Hematopoietic multipotent progenitor cell treated with erythropoietin and hydrocortisone succinate and interleukin-3 and kit ligand, for 15 days (in vitro differentiated cells): ENCODE results near the gene ODAD3.

Experiments
- DNase-seq: peaks from one replicate; pipeline ENCODE4 v3.0.0-alpha.2; 2015; ENCODE audit warnings: low spot score

The ODAD3 gene

DNA sequence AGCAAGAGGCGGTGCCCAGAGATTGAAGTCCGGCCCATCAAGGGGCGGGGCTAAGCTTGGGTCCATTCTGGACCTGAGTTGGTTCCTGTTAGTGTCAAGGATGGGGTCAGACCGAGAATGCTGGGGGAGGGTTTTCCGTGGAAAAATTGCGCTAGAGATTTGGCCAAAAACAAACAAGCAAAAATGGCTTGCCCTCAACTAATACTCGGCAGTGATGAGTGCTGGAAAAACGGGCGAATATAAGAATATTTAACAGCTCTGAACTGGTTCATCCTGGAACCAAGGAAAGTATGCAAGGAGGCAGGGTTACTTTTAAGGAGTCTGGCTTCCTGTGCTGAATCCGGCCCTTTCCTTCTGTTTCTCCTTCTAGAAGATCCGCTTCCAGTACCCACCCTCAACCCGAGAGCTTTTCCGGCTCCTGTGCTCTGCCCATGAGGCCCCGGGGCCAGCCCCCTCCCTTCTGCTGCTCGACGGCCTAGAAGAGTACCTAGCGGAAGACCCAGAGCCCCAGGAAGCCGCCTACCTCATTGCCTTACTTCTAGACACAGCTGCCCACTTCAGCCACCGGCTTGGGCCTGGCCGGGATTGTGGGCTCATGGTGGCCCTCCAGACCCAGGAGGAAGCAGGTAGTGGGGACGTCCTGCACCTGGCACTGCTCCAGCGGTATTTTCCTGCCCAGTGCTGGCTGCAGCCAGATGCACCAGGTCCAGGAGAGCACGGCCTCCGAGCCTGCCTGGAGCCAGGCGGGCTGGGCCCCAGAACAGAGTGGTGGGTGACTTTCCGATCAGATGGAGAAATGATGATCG, 59.6 kb downstream of the ODAD3 start:
- DNase-seq, result no peak

DNA sequence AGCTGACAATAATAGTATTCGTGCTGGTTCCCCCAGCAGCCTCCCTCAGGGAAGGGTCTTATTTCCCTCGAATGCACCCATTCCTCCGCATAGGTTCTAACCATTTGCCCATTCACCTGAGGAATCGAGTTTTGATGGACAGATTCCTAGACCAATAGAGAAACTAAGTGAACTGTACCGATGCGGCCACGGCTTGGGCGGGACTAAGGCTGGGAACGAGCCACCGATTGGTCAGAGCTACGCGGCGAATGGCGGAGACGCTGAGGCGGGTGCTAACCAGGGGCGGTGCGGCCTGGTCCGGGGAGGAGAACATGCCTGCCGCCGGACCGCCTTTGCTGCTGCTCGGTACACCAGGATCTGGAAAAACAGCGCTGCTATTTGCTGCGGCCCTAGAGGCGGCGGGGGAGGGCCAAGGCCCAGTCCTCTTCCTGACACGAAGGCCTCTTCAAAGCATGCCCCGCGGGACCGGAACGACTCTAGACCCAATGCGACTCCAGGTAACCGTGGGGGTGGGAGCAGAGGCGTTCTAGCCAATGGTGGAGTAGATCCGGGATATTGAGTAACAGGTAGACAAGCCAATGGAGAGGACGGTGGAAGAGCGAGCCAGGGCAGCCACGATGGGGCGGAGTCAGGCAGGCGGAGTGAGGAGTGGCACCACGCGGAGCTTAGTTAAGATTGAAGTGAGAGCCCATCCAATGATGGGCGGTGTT, 60.3 kb downstream of the ODAD3 start, which contains the start of gene SWSAP1:
SWSAP1 (plus strand) TSS at position 234 of the 710 bp plus-strand sequence; CDS start at position 249, 15 bp downstream.
- DNase-seq, result peak; percentile 98

DNA sequence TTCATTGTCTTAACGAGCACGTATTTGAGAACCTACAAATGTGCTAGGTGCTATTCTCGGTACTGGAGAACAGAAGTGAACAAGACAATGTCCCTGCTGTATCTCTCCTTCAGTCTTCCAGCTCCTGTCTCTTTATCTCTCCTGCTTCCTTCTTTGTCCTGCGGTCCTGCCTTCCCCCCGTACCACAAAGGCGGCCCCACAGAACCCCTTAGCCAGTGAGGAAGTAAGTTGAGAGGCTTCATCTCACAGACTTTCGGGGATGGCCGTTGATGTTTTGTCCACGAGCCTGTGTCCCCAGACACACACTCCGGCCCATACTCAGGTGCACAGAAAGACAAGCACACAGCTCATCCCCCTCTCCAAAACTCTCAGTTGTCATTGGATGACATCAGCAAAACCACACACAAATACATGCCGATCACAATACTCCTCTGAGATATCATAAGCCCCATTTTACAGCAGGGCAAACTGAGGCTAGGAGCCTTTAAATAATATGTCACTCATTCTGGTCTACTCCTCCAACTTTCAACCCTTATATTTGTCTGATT, 61.0 kb downstream of the ODAD3 start:
- no peak for DNase-seq

DNA sequence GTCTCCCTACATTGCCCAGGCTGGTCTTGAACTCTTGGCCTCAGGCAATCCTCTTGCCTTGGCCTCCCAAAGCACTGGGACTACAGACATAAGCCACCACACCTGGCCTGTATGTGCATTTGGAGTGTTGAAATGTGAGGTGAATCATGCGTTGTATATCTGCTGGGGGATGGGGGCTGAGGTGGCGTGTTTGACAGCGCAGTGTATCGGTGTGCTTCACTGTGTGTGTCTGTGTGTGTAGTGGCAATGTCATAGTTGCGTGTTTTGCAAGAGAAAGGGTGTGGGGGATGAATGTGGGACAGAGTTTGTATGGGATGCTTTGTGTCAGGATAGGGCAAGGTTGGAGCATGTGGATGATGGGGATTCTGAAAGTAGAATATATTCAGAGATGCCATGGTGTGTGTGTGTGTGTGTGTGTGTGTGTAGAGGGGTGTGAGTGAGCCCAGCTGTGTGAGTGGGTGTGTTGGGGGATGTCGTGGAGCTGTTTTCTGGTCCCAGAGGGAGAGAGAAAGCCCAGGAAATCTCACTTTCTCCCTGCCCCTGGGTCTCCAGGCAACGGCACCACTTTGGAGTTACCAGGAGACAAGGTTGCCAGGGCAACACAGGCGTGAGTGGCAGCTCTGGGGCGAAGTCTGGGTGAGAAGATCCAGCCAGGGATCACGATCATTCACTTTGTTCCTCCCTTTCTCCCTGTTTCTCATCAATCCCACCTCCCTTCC, 61.6 kb downstream of the ODAD3 start:
- peak; percentile 45 for DNase-seq

DNA sequence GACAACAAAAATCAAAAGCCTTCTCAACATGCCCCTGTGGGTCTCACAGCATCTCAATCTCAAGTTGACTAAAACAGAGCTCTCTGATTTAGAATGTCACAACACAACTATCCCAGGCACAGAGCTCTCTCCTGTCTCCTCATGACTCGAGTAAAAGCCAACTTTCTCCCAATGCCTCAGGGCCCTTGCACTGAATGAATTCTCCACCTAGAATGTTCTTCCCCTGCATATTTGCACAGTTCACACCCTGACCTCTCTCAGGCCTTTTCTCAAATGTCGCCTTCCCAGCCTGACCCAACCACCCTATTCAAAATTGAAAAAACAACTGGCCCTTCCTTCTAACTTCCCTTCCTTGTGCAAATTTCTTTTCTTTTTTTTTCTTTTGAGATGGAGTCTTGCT, 64.2 kb downstream of the ODAD3 start:
- no peak for DNase-seq
